H1 (cell line): Measurements from ENCODE around the gene SLC2A13. TPM values are rescaled to one million over a fixed set of nuclear protein-coding genes. Genes with fewer than 3 reads are reported as not detected.

Experiments
- CTCF ChIA-PET: fragments of 300-600 bp; sonication (Branson Sonifier 250); formaldehyde crosslinking; loops from one replicate; lab custom pipeline; 2021; ENCODE audit not compliant: partially characterized antibody; lab: Charles Lee
- POLR2A ChIA-PET: fragments of 300-600 bp; sonication (Branson Sonifier 250); formaldehyde crosslinking; loops from one replicate; lab custom pipeline; 2021; ENCODE audit warnings: inconsistent platforms; ENCODE audit not compliant: partially characterized antibody; lab: Charles Lee
- DNase-seq, 2 experiments: peaks; one replicate each; pipeline versions ENCODE4 v3.0.0 to v3.0.0-alpha.2; 2010 to 2022; ENCODE audit warnings: low spot score in 2 of 2, low read depth in 1 of 2, mixed read lengths in 1 of 2
- FAIRE-seq: peaks from 2 replicates; lab custom pipeline; 2011; peaks lifted over from hg19 to GRCh38; lab: Jason Lieb, UNC
- H2AFZ ChIP-seq: 2 replicates; pipeline ENCODE4 v1.8.1; 2012; ENCODE audit warnings: low read length, inconsistent platforms
- H2AK5ac ChIP-seq: 2 replicates; pipeline ENCODE4 v1.6.1; 2013; ENCODE audit warnings: low read depth, low read length
- H2BK120ac ChIP-seq: replicated peaks from 2 replicates; pipeline ENCODE3; 2013; ENCODE audit warnings: low read depth, low read length, inconsistent platforms
- H2BK12ac ChIP-seq: 2 replicates; pipeline ENCODE4 v1.6.1; 2013; ENCODE audit warnings: low read depth, low read length
- H2BK15ac ChIP-seq: 2 replicates; pipeline ENCODE4 v1.6.1; 2013; ENCODE audit warnings: low read length
- H2BK20ac ChIP-seq: 2 replicates; pipeline ENCODE4 v1.6.1; 2013; ENCODE audit warnings: low read length
- H2BK5ac ChIP-seq: 2 replicates; pipeline ENCODE4 v1.6.1; 2013; ENCODE audit warnings: low read depth, low read length
- H3K14ac ChIP-seq: 2 replicates; pipeline ENCODE4 v1.6.1; 2013; ENCODE audit warnings: inconsistent platforms; ENCODE audit not compliant: insufficient read length
- H3K18ac ChIP-seq: 2 replicates; pipeline ENCODE4 v1.6.1; 2013; ENCODE audit warnings: low read length; ENCODE audit errors: extremely low read depth
- H3K23ac ChIP-seq: 2 replicates; pipeline ENCODE4 v1.6.1; 2013; ENCODE audit warnings: inconsistent platforms; ENCODE audit not compliant: insufficient read length
- H3K23me2 ChIP-seq: 2 replicates; pipeline ENCODE4 v1.6.1; 2013; ENCODE audit warnings: low read depth, low read length
- H3K27ac ChIP-seq: 2 replicates; pipeline ENCODE4 v1.6.1; 2011; ENCODE audit warnings: low read depth, low read length, inconsistent platforms
- H3K27me3 ChIP-seq, 4 experiments: replicated peaks in 1 of 4; 1 replicate in 1 of 4; 2 replicates in 3 of 4; pipeline versions ENCODE4 v1.6.1 to v1.8.1; 2011 to 2013; ENCODE audit warnings: low read length in 3 of 4, mild to moderate bottlenecking in 3 of 4, inconsistent platforms in 2 of 4, mixed read lengths in 2 of 4, moderate library complexity in 1 of 4; ENCODE audit not compliant: control insufficient read depth in 3 of 4, insufficient read depth in 3 of 4; ENCODE audit errors: extremely low read depth in 1 of 4
- H3K36me3 ChIP-seq, 4 experiments: 2 replicates each; pipeline versions ENCODE4 v1.6.1 to v1.8.1; 2011 to 2013; ENCODE audit warnings: mild to moderate bottlenecking in 4 of 4, low read length in 3 of 4, moderate library complexity in 2 of 4, control low read depth in 1 of 4, inconsistent platforms in 1 of 4; ENCODE audit not compliant: insufficient read depth in 4 of 4, control insufficient read depth in 2 of 4
- H3K4ac ChIP-seq: replicated peaks from 2 replicates; pipeline ENCODE3; 2013; ENCODE audit warnings: low read length, low read depth, mixed read lengths, inconsistent platforms; ENCODE audit not compliant: insufficient read length
- H3K4me1 ChIP-seq, 4 experiments: replicated peaks in 1 of 4; 1 replicate in 1 of 4; 2 replicates in 3 of 4; pipeline versions ENCODE4 v1.6.1 to v1.8.1; 2011 to 2013; ENCODE audit warnings: low read length in 3 of 4, inconsistent platforms in 2 of 4, mixed read lengths in 1 of 4; ENCODE audit not compliant: insufficient read depth in 4 of 4, control insufficient read depth in 3 of 4
- H3K4me2 ChIP-seq, 2 experiments: 2 replicates each; pipeline versions ENCODE4 v1.6.1 to v1.8.1; 2011 to 2013; ENCODE audit warnings: low read depth in 2 of 2, low read length in 2 of 2, control low read depth in 1 of 2, inconsistent platforms in 1 of 2, mild to moderate bottlenecking in 1 of 2; ENCODE audit not compliant: insufficient read depth in 1 of 2
- H3K4me3 ChIP-seq, 4 experiments: fragments of 200-600, 300-600 bp in 1 of 4; sonication (generic), shearing (Covaris generic), sonication (Bioruptor Twin) in 1 of 4; 2 replicates each; pipeline versions ENCODE4 v1.5.1 to v1.8.1; 2011 to 2016; ENCODE audit warnings: low read length in 4 of 4, low read depth in 3 of 4, control low read depth in 2 of 4, inconsistent platforms in 2 of 4, mild to moderate bottlenecking in 2 of 4, mixed read lengths in 1 of 4, moderate library complexity in 1 of 4; ENCODE audit not compliant: insufficient read depth in 2 of 4; ENCODE audit errors: extremely low read depth in 1 of 4
- H3K56ac ChIP-seq: replicated peaks from 2 replicates; pipeline ENCODE3; 2013; ENCODE audit warnings: low read depth, mild to moderate bottlenecking, mixed read lengths, low read length, inconsistent platforms; ENCODE audit not compliant: insufficient read length
- H3K79me1 ChIP-seq: 2 replicates; pipeline ENCODE4 v1.6.1; 2013; ENCODE audit warnings: low read depth, low read length, control low read depth
- H3K79me2 ChIP-seq, 2 experiments: 2 replicates each; pipeline versions ENCODE4 v1.6.1 to v1.8.1; 2012 to 2013; ENCODE audit warnings: low read length in 2 of 2, mild to moderate bottlenecking in 2 of 2, inconsistent platforms in 1 of 2; ENCODE audit not compliant: insufficient read depth in 2 of 2, control insufficient read depth in 1 of 2
- H3K9ac ChIP-seq, 4 experiments: replicated peaks in 1 of 4; 1 replicate in 1 of 4; 2 replicates in 3 of 4; pipeline versions ENCODE4 v1.6.1 to v1.8.1; 2011 to 2013; ENCODE audit warnings: low read depth in 3 of 4, low read length in 3 of 4, control low read depth in 2 of 4, mild to moderate bottlenecking in 2 of 4, moderate library complexity in 2 of 4, inconsistent platforms in 1 of 4; ENCODE audit errors: extremely low read depth in 1 of 4
- H3K9me3 ChIP-seq, 2 experiments: 2 replicates each; pipeline versions ENCODE4 v1.6.1 to v1.8.1; 2012 to 2013; ENCODE audit warnings: mild to moderate bottlenecking in 2 of 2, moderate library complexity in 2 of 2, control low read depth in 1 of 2, inconsistent platforms in 1 of 2, low read depth in 1 of 2, low read length in 1 of 2, mixed read lengths in 1 of 2; ENCODE audit not compliant: insufficient read depth in 2 of 2
- H4K20me1 ChIP-seq, 2 experiments: replicated peaks in 1 of 2; 2 replicates each; pipeline versions ENCODE3 to v1.8.1; 2011 to 2013; ENCODE audit warnings: inconsistent platforms in 2 of 2, low read length in 2 of 2, mild to moderate bottlenecking in 1 of 2; ENCODE audit not compliant: insufficient read depth in 2 of 2, control insufficient read depth in 1 of 2
- H4K5ac ChIP-seq: 2 replicates; pipeline ENCODE4 v1.6.1; 2013; ENCODE audit warnings: low read length, low read depth, mixed read lengths, inconsistent platforms; ENCODE audit not compliant: insufficient read length
- H4K8ac ChIP-seq: 2 replicates; pipeline ENCODE4 v1.8.0; 2013; ENCODE audit warnings: mild to moderate bottlenecking, moderate library complexity, low read length, inconsistent platforms; ENCODE audit not compliant: insufficient read depth; ENCODE audit errors: extremely low read depth
- H4K91ac ChIP-seq: replicated peaks from 2 replicates; pipeline ENCODE3; 2013; ENCODE audit warnings: low read length, mixed read lengths, inconsistent platforms; ENCODE audit not compliant: insufficient read length
- BACH1 ChIP-seq: IDR thresholded peaks from 2 replicates; pipeline ENCODE4 v1.6.1; 2012; ENCODE audit warnings: low read length, improper control_type of control experiment
- CEBPB ChIP-seq: IDR thresholded peaks from 2 replicates; pipeline ENCODE4 v1.6.1; 2012; ENCODE audit warnings: low read depth, low read length
- CHD1 ChIP-seq: IDR thresholded peaks from 2 replicates; pipeline ENCODE4 v1.6.1; 2012; ENCODE audit warnings: low read depth, low read length, improper control_type of control experiment
- CHD2 ChIP-seq: IDR thresholded peaks from 2 replicates; pipeline ENCODE4 v1.6.1; 2012; ENCODE audit warnings: low read length, improper control_type of control experiment
- EP300 ChIP-seq, 2 experiments: IDR thresholded peaks; 1 replicate in 1 of 2; 2 replicates in 1 of 2; pipeline ENCODE4 v1.6.1; 2011 to 2012; ENCODE audit warnings: low read depth in 2 of 2, low read length in 2 of 2, mild to moderate bottlenecking in 2 of 2, borderline replicate concordance in 1 of 2, inconsistent platforms in 1 of 2, moderate library complexity in 1 of 2
- EZH2 ChIP-seq: fragments of 200-600 bp; sonication (generic); IDR thresholded peaks from 2 replicates; pipeline ENCODE4 v1.7.1; 2012; ENCODE audit warnings: low read depth, mild to moderate bottlenecking, moderate library complexity, low read length, inconsistent platforms; ENCODE audit not compliant: severe bottlenecking
- HDAC6 ChIP-seq: IDR thresholded peaks from one replicate; pipeline ENCODE4 v1.7.1; 2012; ENCODE audit warnings: low read depth, mild to moderate bottlenecking, inconsistent platforms, low read length, moderate library complexity
- KDM1A ChIP-seq: fragments of 200-600, 300-600 bp; sonication (generic); IDR thresholded peaks from 2 replicates; pipeline ENCODE4 v1.7.1; 2016; ENCODE audit warnings: mild to moderate bottlenecking, low read length, borderline replicate concordance
- RXRA ChIP-seq: IDR thresholded peaks from 2 replicates; pipeline ENCODE4 v1.6.1; 2011; ENCODE audit warnings: low read depth, mild to moderate bottlenecking, low read length, moderate library complexity; ENCODE audit not compliant: insufficient read depth
- SIN3A ChIP-seq, 2 experiments: IDR thresholded peaks in 1 of 2; conservative IDR thresholded peaks in 1 of 2; 2 replicates each; pipeline ENCODE4 v1.6.1; 2011 to 2012; ENCODE audit warnings: low read length in 2 of 2, improper control_type of control experiment in 1 of 2, low read depth in 1 of 2, mild to moderate bottlenecking in 1 of 2
- SP1 ChIP-seq: IDR thresholded peaks from 2 replicates; pipeline ENCODE4 v1.6.1; 2011; ENCODE audit warnings: low read depth, low read length
- TEAD4 ChIP-seq: IDR thresholded peaks from 2 replicates; pipeline ENCODE4 v1.6.1; 2012; ENCODE audit warnings: low read depth, low read length, inconsistent platforms, mixed read lengths
- WGBS, 2 experiments: shearing (Covaris generic) in 1 of 2; methylation state at CpG; one replicate each; pipeline versions ENCODE4 v1.1.6 to v1.1.7; 2013 to 2015; ENCODE audit warnings: low lambda C conversion rate in 2 of 2, mixed read lengths in 2 of 2, inconsistent platforms in 1 of 2, low coverage in 1 of 2, missing lambda C conversion rate in 1 of 2; ENCODE audit not compliant: insufficient replicate concordance in 2 of 2, insufficient coverage in 1 of 2, insufficient read length in 1 of 2; ENCODE audit errors: extremely low coverage in 1 of 2, missing lambda C conversion rate in 1 of 2; 5-methylcytosine and 5-hydroxymethylcytosine counted together
- polyA plus RNA-seq, 7 experiments: library from polyadenylated mRNA; depleted of rRNA in 3 of 7; stranded (reverse) in 5 of 7; unstranded in 2 of 7; fragments of >200 nt in 5 of 7; fragments of 200-250 nt in 2 of 7; gene quantifications; 1 replicate in 5 of 7; 2 replicates in 1 of 7; 4 replicates in 1 of 7; pipeline versions ENCODE4 v1.2.1 to v1.2.3, GENCODE V29; 2011 to 2013; ENCODE audit warnings: missing spikeins in 2 of 7, mixed read lengths in 2 of 7
- total RNA-seq: library from RNA; stranded (reverse); fragmentation: NEBNext Ultra II Directional; extraction: Animal tissue kit (Norgen Biotek cat#: 25700); gene quantifications from 2 replicates; pipeline ENCODE4 v1.2.1, GENCODE V29; 2021
- TF ChIP-seq, protein P1 (sequence below): IDR thresholded peaks from 2 replicates; pipeline ENCODE4 v1.6.1; 2012; ENCODE audit warnings: inconsistent platforms

SLC2A13 gene
- total and polyA plus RNA-seq, 2 of the 8 experiments (the other 6 are each of a cell fraction or from before 2014, with no cell fraction given) = 2.8 to 9.6 TPM

DNA sequence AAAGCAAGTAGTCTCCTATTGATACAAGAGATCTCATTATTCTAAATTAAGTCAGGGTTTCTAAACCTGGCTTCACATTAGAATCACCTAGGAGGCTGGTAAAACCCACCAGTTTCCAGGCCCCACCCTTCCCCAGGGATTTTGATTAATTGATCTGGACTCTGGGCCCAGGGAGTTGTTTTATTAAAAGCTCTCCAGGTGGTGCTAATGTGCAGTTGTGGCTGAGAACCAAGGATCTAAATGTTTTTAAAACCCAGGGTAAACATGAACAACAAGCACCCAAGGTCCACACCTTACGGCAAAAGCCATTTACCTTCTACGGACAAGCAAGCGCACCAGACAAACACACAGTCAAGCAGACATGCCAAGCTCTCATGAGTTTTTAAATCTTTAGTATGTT is 73.9 kb downstream of the SLC2A13 start:
- Histone ChIP-seq H2AFZ (no peak overlapping the region), H3K79me1 (no peaks in the 10 kb centered on the region), H3K56ac (no peak overlapping the region), H3K27ac (no peak overlapping the region), H2BK5ac (no peak overlapping the region), H2BK120ac (no peak overlapping the region), H3K4me1 (peaks cover 0 to 18% (median 12%) of the 10 kb centered on the region in 4 experiments; a peak in 6 of 7 replicates), H3K9ac (no peak overlapping the region), H4K91ac (no peak overlapping the region), H2BK12ac (no peak overlapping the region), H2BK20ac (no peak overlapping the region), H3K18ac (no peak overlapping the region), H3K4me3 (no peak overlapping the region), H2BK15ac (no peak overlapping the region), H3K4me2 (peak overlapping the region; percentile 37 to 54; a peak in 2 of 4 replicates), H4K8ac (no peak overlapping the region), H3K9me3 (no peaks in the 10 kb centered on the region), H3K14ac (no peak overlapping the region), H3K36me3 (0 out of 8 replicates have a peak, but pooled peaks cover 0 to 2% (median 0%) of the 10 kb centered on the region in 4 experiments), H3K27me3 (no peaks in the 10 kb centered on the region), H3K79me2 (no peaks in the 10 kb centered on the region; a peak in 1 of 4 replicates), H2AK5ac (peak overlapping the region; percentile 54; the same call in 1 of the 2 replicates), H3K4ac (no peak overlapping the region), H4K5ac (no peak overlapping the region), H4K20me1 (peaks cover 0 to 4% of the 10 kb centered on the region in 2 experiments), H3K23me2 (no peaks in the 10 kb centered on the region), H3K23ac (no peak overlapping the region)
- CTCF ChIA-PET = interaction anchor here (0.6 to 1.8 kb wide), 3 partner anchors 21 to 74 kb away, joined by 3 to 5 read pairs (median 5); partner anchors contain the start of gene SLC2A13
- FAIRE-seq = peak; percentile 63
- 95% methylated on average over 3 of the region's 3 CpGs; no CpG with 5 or more reads in 1 of the 2 experiments for WGBS, 2 experiments
- DNase-seq = no peak
- POLR2A ChIA-PET = interaction anchor here (1.0 to 1.1 kb wide), 2 partner anchors 8 to 73 kb away, joined by 3 to 4 read pairs; no protein-coding TSS in a partner anchor
- TF ChIP-seq SIN3A (conservative IDR thresholded peaks at IDR 0.05 in 1 of 2, IDR thresholded peaks at IDR 0.05 in 1 of 2; ENCODE audit: low read depth in 1 of 2, low read length in 2 of 2) (no peak), BACH1 (no peak), EZH2 (no peak), CEBPB (no peak), EP300 (IDR thresholded peaks at IDR 0.05; ENCODE audit: borderline replicate concordance in 1 of 2, low read depth in 2 of 2, low read length in 2 of 2) (no peak), TEAD4 (no peak), CHD2 (no peak), RXRA (no peak), KDM1A (no peak), HDAC6 (no peak), CHD1 (no peak), SP1 (no peak)
- TF ChIP-seq, protein P1, sequence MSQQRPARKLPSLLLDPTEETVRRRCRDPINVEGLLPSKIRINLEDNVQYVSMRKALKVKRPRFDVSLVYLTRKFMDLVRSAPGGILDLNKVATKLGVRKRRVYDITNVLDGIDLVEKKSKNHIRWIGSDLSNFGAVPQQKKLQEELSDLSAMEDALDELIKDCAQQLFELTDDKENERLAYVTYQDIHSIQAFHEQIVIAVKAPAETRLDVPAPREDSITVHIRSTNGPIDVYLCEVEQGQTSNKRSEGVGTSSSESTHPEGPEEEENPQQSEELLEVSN = no peak
